ENCODE data around the gene CFDP1. TPM values are rescaled to one million over a fixed set of nuclear protein-coding genes. Genes with fewer than 3 reads are reported as not detected.
"Not testable (repeated sequence)": the region's sequence is repeated elsewhere in the genome, so short reads cannot be mapped to it uniquely, and the experiment has no call there.

CFDP1 gene
- total RNA-seq, 1 donor from 2014 or later: 37.5 TPM

- intact Hi-C loops (cut with micrococcal nuclease): no loop called here
- peaks cover 3% of the 10 kb centered on the region for H3K27me3 Mint-ChIP-seq (ENCODE audit: low read depth)
- peaks cover 5% of the 10 kb centered on the region for H3K36me3 Mint-ChIP-seq (ENCODE audit: low read depth)
- no peak for DNase-seq (ENCODE audit: low spot score)
- H3K9me3 Mint-ChIP-seq: no peaks in the 10 kb centered on the region
- H3K27ac Mint-ChIP-seq: no peak overlapping the region
- H3K4me3 Mint-ChIP-seq (ENCODE audit: low read depth): no peak overlapping the region
- H3K4me1 Mint-ChIP-seq (ENCODE audit: low read depth): peaks cover 18% of the 10 kb centered on the region
Observed at GRCh38 chr16:75466760-75467159, 33.5 kb upstream of the CFDP1 start.

DNA sequence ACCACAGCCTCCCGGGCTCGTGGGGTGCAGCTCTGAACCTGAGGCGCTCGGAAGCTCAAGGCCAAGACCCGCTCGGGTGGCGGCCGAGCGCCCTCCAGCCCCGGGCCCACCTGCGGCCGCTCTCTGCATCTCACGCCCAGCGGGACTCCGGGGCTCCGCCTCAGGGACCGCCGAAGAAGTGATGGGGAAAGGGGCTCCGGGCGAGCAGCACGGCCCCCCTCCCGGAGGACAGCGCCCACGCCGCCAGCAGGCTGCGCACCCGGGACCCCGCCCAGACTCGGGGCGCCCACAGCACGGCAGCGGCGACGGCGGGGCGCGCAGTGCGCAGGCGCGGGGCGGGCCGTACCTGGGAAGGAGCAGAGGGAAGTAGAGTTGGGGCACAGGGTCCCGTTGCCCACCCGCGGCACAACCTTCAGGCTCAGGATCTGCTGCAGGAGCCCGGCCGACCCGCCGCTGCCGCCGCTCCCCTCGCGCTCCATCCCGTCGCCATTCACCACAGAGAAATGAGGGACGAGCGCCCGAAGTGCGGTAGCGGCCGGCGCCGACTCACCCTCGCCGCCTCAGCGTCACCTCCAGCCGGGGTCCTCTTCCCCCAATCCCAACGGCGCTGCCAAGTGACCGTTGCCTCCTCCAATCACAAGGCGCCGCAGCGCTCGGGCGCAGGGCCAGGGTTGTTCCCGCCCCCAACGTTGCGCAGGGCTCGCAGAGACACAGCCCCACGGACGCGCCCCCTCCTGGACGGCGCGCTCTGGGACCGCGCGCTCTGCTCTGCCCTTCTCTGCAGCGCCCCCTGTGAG is 31.0 kb upstream of the CFDP1 start, which contains the start of gene TMEM170A:
TSS of gene TMEM170A (minus strand) at position 568 of the 797 bp plus-strand sequence. CDS start at position 479, 89 bp downstream.
- Mint-ChIP-seq H3K27me3 (ENCODE audit: low read depth) (peaks cover 2% of the 10 kb centered on the region), H3K9me3 (no peaks in the 10 kb centered on the region), H3K4me1 (ENCODE audit: low read depth) (peaks cover 36% of the 10 kb centered on the region), H3K36me3 (ENCODE audit: low read depth) (peaks cover 25% of the 10 kb centered on the region), H3K27ac (peak within 1 kb of the TSS; percentile 89), H3K4me3 (ENCODE audit: low read depth) (peak within 1 kb of the TSS; percentile 91)
- DNase-seq (ENCODE audit: low spot score): peak; percentile 98
- intact Hi-C loops (cut with micrococcal nuclease): loop anchor here (1.0 to 5.0 kb wide), 6 partner anchors 31 to 267 kb away; partner anchors contain the start of genes ADAT1, CFDP1, GABARAPL2 and KARS1

DNA sequence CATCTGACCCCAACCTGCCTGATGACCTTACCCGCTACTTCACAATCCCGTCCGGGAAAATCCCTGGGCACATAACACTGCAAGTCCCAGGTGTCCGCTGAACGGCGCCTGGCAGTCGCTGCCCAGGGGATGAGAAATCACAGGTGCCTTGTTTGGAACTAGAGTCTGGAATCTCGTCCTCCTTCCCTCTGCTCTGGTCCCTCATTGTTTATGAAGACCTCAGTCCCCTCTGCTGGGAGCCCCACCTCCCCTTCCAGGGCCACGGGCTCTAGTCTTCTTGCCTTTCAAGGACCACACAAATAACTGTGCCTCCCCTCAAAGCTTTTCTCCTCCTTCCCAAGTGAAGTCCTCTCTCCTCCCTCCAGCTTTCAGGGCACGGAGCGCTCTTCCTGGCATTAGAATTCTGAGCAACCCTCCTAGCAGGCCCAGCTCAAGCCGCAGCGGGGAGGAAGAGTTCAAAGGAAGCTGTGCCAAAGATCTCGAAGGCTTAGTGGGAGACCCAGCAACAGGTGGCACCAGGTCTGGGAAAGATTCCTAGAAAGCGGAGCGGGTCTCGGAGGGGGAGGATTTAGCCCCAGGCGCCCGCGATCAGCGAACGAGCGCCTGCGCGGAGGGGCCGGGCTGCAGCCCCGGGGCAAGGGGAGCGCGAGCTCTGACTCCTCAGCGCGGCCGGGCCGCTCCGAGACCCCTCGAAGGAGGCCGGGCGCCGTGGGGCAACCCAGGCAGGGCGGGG is 30.3 kb upstream of the CFDP1 start:
- intact Hi-C loops (cut with micrococcal nuclease): loop anchor here (1.0 to 5.0 kb wide), 6 partner anchors 30 to 266 kb away; partner anchors contain the start of genes ADAT1, CFDP1, GABARAPL2 and KARS1
- not testable (repeated sequence) for DNase-seq (ENCODE audit: low spot score)
- peaks cover 36% of the 10 kb centered on the region for H3K4me1 Mint-ChIP-seq (ENCODE audit: low read depth)

DNA sequence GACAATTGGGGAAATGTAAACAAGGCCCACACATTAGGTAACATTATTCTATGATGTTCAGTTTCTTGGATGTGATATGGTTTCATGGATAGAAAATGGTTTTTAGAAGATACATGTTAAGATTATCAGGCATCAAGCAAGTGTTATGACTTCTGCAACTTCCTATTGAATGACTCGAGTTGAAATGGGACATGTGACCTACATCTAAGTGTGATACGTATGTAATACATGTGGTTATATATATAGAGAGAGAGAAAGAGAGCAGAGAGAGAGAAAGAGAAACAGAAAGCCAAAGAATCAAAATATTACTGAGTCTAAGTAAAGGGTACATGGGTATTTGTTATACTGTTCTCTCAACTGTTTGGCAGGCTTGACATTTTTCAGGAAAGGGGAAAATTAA is 29.5 kb upstream of the CFDP1 start:
- Mint-ChIP-seq H3K27me3 (ENCODE audit: low read depth) (peaks cover 2% of the 10 kb centered on the region), H3K4me3 (ENCODE audit: low read depth) (peak overlapping the region; percentile 91), H3K4me1 (ENCODE audit: low read depth) (peaks cover 36% of the 10 kb centered on the region), H3K9me3 (no peaks in the 10 kb centered on the region), H3K36me3 (ENCODE audit: low read depth) (peaks cover 29% of the 10 kb centered on the region), H3K27ac (peak overlapping the region; percentile 89)
- DNase-seq (ENCODE audit: low spot score): no peak
- intact Hi-C loops (cut with micrococcal nuclease): loop anchor here (5.0 kb wide), 1 partner anchor 266 kb away; no protein-coding TSS in a partner anchor

More for the DNA sequence above, 30.3 kb upstream of the CFDP1 start:
- H3K4me3 Mint-ChIP-seq (ENCODE audit: low read depth): peak overlapping the region; percentile 91
- peak overlapping the region; percentile 89 for H3K27ac Mint-ChIP-seq
- peaks cover 25% of the 10 kb centered on the region for H3K36me3 Mint-ChIP-seq (ENCODE audit: low read depth)
- not testable (repeated sequence) for H3K27me3 Mint-ChIP-seq (ENCODE audit: low read depth); H3K9me3 Mint-ChIP-seq

DNA sequence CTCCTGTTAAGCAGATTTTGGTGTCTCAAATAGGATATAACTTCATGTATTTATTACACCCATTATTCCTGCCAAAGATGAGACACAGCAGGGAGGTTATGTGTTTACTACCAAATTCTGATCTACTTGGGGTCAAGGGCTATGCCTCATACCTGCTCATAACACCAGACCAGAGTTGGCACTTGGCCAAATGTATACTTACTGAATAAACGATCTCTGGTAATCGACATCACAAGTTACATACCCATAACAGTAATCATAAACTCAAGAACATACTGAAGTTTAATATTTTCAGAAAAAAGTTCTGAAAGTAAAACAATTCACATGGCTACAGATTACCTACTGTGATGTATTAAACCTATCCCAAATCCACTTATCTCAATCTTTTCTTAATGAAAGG is 28.3 kb upstream of the CFDP1 start:
- no peak for DNase-seq (ENCODE audit: low spot score)
- H3K4me1 Mint-ChIP-seq (ENCODE audit: low read depth): peaks cover 36% of the 10 kb centered on the region
- intact Hi-C loops (cut with micrococcal nuclease): loop anchor here (5.0 kb wide), 1 partner anchor 264 kb away; no protein-coding TSS in a partner anchor
- H3K27me3 Mint-ChIP-seq (ENCODE audit: low read depth): peaks cover 2% of the 10 kb centered on the region
- no peak overlapping the region for H3K27ac Mint-ChIP-seq
- no peak overlapping the region for H3K4me3 Mint-ChIP-seq (ENCODE audit: low read depth)
- H3K9me3 Mint-ChIP-seq: no peaks in the 10 kb centered on the region
- H3K36me3 Mint-ChIP-seq (ENCODE audit: low read depth): peaks cover 29% of the 10 kb centered on the region

DNA sequence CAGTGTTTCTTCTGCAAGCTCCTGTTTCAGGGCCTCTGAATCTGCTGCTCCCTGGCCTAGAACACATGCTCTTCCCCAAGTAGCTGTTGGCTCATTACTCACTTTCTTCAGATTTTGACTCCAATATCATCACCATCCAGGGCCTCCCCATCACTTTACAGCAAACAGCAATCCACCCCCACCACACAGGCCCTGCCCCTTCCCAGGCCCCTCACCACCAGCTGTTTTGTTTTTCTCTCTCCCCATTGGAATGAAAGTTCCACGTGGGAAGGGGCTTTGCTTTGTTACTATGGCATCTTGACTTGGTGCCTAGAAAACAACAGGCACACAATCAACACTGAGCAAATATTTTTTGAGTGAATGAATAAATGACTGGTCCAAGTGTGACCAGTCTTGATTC is 27.1 kb upstream of the CFDP1 start:
- peaks cover 29% of the 10 kb centered on the region for H3K36me3 Mint-ChIP-seq (ENCODE audit: low read depth)
- DNase-seq (ENCODE audit: low spot score): no peak
- peak overlapping the region; percentile 39 for H3K27ac Mint-ChIP-seq
- intact Hi-C loops (cut with micrococcal nuclease): loop anchor here (5.0 kb wide), 1 partner anchor 263 kb away; no protein-coding TSS in a partner anchor
- H3K4me1 Mint-ChIP-seq (ENCODE audit: low read depth): peaks cover 36% of the 10 kb centered on the region
- peaks cover 2% of the 10 kb centered on the region for H3K27me3 Mint-ChIP-seq (ENCODE audit: low read depth)
- no peak overlapping the region for H3K4me3 Mint-ChIP-seq (ENCODE audit: low read depth)
- H3K9me3 Mint-ChIP-seq: no peaks in the 10 kb centered on the region

GRCh38 chr16:75459691-75460090 is 26.4 kb upstream of the CFDP1 start:
- H3K36me3 Mint-ChIP-seq (ENCODE audit: low read depth): peaks cover 29% of the 10 kb centered on the region
- H3K9me3 Mint-ChIP-seq: no peaks in the 10 kb centered on the region
- H3K4me3 Mint-ChIP-seq (ENCODE audit: low read depth): no peak overlapping the region
- peaks cover 33% of the 10 kb centered on the region for H3K4me1 Mint-ChIP-seq (ENCODE audit: low read depth)
- intact Hi-C loops (cut with micrococcal nuclease): loop anchor here (5.0 kb wide), 1 partner anchor 262 kb away; no protein-coding TSS in a partner anchor
- no peaks in the 10 kb centered on the region for H3K27me3 Mint-ChIP-seq (ENCODE audit: low read depth)
- no peak for DNase-seq (ENCODE audit: low spot score)
- H3K27ac Mint-ChIP-seq: no peak overlapping the region

- Mint-ChIP-seq H3K4me3 (ENCODE audit: low read depth) (no peak overlapping the region), H3K27ac (no peak overlapping the region), H3K9me3 (no peaks in the 10 kb centered on the region), H3K27me3 (ENCODE audit: low read depth) (no peaks in the 10 kb centered on the region), H3K4me1 (ENCODE audit: low read depth) (peaks cover 37% of the 10 kb centered on the region), H3K36me3 (ENCODE audit: low read depth) (peaks cover 28% of the 10 kb centered on the region)
- intact Hi-C loops (cut with micrococcal nuclease): no loop called here
- DNase-seq (ENCODE audit: low spot score): no peak
Observed at GRCh38 chr16:75458439-75458838, 25.1 kb upstream of the CFDP1 start.

DNA sequence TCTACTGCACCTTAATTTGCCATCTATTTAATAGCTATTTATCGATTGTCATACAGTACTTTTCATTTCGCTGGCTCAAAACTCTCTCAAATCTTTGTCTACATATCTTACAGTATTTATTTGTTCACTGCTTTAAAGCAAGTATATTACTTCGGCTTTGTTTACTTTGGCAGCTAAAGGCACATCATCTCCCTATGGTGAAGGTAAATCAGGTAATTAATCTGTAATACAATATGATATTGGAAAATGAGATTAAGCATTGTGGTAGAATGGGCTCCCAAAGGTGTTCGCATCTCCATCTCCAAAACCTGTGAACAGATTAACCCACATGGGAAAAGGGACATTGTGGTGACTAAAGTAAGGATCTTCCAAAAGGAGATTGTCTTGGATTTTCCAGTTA is 24.7 kb upstream of the CFDP1 start:
- DNase-seq (ENCODE audit: low spot score): no peak
- no peak overlapping the region for H3K27ac Mint-ChIP-seq
- H3K4me3 Mint-ChIP-seq (ENCODE audit: low read depth): no peak overlapping the region
- intact Hi-C loops (cut with micrococcal nuclease): no loop called here
- peaks cover 28% of the 10 kb centered on the region for H3K36me3 Mint-ChIP-seq (ENCODE audit: low read depth)
- H3K4me1 Mint-ChIP-seq (ENCODE audit: low read depth): peaks cover 37% of the 10 kb centered on the region
- H3K27me3 Mint-ChIP-seq (ENCODE audit: low read depth): no peaks in the 10 kb centered on the region
- H3K9me3 Mint-ChIP-seq: no peaks in the 10 kb centered on the region

DNA sequence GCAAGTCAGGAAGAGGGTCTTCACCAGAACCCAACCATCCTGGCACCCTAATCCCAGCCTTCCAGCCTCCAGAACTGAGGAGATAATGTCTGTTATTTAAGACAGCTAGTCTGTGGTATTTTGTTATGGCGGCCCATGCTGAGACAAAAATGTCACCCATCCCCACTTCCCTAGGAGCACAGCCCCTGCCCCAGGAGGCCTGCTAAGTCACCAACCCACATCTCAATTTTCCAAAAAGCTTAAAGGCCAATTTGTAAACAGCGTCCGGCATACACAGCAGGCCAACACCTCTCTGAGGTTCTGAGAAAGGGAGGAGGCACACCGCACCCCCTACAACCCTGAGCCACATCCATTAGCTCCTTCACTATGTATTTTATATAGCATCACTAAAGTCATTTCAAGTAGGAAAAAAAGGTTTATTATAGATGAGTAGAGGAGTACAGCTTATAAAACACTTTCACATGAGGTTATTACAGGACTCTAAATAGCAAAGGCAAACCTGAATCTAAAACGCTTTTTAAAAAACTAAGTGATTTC is 24.2 kb upstream of the CFDP1 start:
- Mint-ChIP-seq H3K4me1 (ENCODE audit: low read depth) (peaks cover 33% of the 10 kb centered on the region), H3K27me3 (ENCODE audit: low read depth) (no peaks in the 10 kb centered on the region), H3K9me3 (no peaks in the 10 kb centered on the region), H3K36me3 (ENCODE audit: low read depth) (peaks cover 32% of the 10 kb centered on the region), H3K4me3 (ENCODE audit: low read depth) (no peak overlapping the region), H3K27ac (no peak overlapping the region)
- intact Hi-C loops (cut with micrococcal nuclease): no loop called here
- DNase-seq (ENCODE audit: low spot score): no peak

DNA sequence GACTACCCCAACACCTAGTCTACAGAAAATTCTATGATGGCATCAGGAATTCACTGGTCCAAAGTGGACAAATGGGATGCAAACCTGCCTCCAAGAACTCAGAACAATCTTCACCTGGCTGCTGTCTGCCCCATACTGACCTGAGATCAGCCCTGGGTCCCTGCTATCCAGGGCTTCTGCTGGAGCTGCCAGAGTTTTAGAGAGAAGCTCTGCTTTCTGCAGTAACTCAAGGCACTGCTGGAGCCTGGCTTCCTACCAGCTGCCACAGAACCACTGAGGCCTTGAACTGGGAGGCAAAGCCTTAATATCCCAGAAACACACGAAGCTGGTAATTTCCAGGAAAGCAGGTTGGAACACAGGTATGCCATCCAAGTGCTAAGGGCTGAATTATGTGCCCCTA is 23.7 kb upstream of the CFDP1 start:
- Mint-ChIP-seq H3K27me3 (ENCODE audit: low read depth) (no peaks in the 10 kb centered on the region), H3K4me1 (ENCODE audit: low read depth) (peaks cover 28% of the 10 kb centered on the region), H3K36me3 (ENCODE audit: low read depth) (peaks cover 32% of the 10 kb centered on the region), H3K4me3 (ENCODE audit: low read depth) (no peak overlapping the region), H3K27ac (no peak overlapping the region), H3K9me3 (no peaks in the 10 kb centered on the region)
- no peak for DNase-seq (ENCODE audit: low spot score)
- intact Hi-C loops (cut with micrococcal nuclease): no loop called here

GRCh38 chr16:75456486-75456885 is 23.2 kb upstream of the CFDP1 start:
- Mint-ChIP-seq H3K36me3 (ENCODE audit: low read depth) (peaks cover 30% of the 10 kb centered on the region), H3K4me1 (ENCODE audit: low read depth) (peaks cover 23% of the 10 kb centered on the region)
- H3K27me3 Mint-ChIP-seq (ENCODE audit: low read depth); H3K9me3 Mint-ChIP-seq; intact Hi-C loops (cut with micrococcal nuclease); H3K4me3 Mint-ChIP-seq (ENCODE audit: low read depth); DNase-seq (ENCODE audit: low spot score); H3K27ac Mint-ChIP-seq: not testable (repeated sequence)

Data from activated T-helper 2 cell treated with anti-CD3 and anti-CD28 coated beads, Interferon-gamma antibody, Interleukin-2, Interleukin-4, amounts not matched to agents 10 μg/mL and 5 μg/mL and 100 μg/mL, durations not matched to agents 14 hours and 24 hours and 36 hours (primary cell).